Stimulated activated CD8-positive, alpha-beta memory T cell treated with anti-CD3 and anti-CD28 coated beads, Interleukin-15, amount 100 ng/mL, for 4 hours (primary cell): Measurements from ENCODE around the gene ADGRG6.

Experiments
- DNase-seq, 2 donors: peaks; one replicate each; pipeline ENCODE4 v3.0.0-alpha.2; 2020; ENCODE audit warnings: low read depth in 2 of 2

Gene ADGRG6

DNA sequence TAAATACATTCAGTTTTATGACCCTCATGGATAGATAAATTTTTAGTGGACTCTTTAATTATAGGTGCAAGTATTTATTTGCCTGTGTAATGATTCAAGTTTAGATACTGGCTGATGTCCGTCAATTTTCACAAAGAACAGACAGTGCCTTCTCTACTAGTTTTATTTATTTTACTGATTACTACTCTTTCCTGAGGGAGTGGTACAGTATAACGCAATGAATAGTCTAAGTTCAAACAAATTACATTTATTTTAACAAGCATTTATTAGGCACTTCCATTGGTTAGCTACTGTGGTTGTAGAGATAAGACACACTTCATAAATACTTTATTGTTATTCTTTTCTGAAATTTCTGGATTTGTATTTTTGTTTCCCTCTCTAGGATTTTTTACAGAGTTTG, 74.3 kb downstream of the ADGRG6 start:
- no peak for DNase-seq

DNA sequence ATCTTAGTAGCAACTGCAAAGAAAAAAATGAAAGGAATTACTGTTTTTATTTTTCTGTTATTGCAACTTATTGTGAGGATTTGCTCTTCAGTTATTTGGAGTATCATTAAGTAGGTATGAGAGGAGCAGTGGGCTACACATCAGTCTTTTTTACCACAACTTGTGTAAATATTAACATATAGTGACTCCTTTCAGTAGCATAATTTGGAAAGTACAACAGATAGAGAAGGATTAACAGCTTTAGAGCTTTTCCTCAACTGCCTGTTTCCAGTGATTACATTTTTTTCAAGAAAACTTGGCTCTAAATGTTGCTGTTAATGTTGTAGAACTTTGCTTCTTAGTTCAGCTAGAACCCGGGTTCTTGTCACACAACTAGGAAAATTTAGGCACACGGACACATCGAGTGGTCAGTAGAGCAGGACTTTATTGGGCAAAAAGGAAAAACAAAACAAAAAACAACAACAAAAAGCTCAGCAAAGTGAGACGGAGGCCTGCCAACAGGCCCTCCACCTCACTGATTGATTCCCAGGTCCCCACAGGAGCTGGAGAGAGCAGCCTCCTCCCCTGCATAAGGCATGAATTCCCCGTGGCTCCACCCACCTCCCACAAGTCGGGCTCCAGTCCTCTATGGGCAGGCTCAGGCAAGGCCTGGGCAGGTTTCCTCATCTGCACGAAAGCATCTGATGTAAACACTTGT, 75.1 kb downstream of the ADGRG6 start:
- no peak for DNase-seq

DNA sequence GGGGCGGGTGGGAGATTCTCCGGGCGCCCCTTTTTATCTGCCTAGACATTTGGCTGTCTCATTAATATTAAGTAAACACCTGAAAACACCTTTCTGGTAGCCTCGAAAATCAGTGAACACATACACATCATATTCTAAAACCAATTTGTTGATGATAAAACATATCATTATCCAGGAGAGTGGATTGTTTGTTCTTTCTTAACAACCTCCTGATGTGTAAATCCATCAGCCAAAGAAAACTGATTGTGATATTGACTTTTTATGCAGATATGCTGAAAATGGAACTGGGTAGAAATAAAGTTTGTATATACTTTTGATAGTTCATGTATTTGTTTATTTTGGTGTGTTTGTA, 75.7 kb downstream of the ADGRG6 start:
- DNase-seq, result no peak

DNA sequence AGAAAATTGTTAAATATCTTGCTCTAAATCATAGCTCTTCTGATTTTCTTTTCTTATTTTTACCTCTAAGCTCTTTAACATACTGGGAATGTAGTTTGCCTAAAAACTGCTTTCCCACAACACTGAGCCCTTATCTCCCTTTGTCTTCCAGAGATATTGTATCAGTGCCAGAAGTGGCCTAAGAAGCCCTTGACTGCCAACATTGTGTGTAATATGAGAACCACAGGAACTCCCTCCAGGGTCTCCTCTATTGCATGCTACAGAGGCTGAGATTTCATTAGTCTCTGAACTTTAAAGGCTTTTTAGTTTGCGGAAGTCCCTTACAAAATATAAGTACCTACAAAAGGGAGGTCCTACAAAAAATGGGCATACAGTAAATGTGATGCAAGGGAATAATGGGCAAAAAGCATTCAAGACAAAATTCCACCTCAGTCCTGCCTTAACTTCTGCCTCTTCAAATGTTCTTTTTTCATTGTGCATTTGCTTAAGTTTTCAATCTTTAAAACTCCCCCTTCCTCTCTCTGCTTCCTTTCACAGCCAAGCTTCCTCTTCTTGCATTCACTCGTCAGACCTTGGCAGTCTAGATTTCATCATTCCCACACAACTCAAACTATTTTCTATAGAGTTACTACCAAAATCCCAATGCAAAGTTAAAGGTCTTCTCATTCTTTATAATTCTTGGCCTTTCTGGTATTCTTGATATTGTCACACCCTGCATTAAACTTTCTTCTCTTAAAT, 76.5 kb downstream of the ADGRG6 start:
- no peak for DNase-seq

DNA sequence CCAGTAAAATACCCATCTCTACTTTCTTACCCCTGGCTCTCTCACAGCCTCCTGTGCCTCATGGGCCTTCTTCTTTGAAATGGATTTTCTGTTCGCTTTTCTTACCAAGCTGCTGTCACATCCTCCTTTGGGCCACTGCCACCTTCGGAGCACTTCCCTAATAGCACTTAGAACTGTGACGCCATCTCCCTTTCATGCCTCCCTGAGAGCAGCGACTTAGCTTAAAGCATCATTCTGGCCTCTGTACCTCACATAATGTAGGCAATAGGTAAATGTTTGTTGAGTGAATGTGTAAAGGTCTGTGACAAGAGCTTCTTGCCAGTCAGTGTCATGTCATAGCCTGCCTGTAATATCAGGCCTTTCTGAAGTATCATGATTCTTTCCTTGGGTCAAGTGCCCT, 78.8 kb downstream of the ADGRG6 start:
- DNase-seq, result no peak

DNA sequence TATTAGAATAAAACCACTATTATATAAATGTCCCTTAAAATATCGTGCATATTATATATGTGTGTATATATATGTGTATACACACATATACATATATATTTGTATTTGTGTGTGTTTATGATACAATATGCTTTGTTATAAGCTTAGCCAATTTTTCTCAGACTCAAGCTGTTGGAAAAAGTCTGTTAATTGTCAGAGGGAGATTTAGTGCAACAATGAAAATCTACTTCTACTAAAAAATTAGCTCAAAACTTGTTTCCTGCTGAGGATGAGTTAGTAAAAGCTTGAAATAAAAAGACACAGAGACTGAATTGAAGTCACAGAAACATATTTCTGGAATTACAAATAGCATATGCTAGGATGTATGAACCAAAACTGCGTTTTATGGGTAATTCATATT, 79.4 kb downstream of the ADGRG6 start:
- no peak for DNase-seq

DNA sequence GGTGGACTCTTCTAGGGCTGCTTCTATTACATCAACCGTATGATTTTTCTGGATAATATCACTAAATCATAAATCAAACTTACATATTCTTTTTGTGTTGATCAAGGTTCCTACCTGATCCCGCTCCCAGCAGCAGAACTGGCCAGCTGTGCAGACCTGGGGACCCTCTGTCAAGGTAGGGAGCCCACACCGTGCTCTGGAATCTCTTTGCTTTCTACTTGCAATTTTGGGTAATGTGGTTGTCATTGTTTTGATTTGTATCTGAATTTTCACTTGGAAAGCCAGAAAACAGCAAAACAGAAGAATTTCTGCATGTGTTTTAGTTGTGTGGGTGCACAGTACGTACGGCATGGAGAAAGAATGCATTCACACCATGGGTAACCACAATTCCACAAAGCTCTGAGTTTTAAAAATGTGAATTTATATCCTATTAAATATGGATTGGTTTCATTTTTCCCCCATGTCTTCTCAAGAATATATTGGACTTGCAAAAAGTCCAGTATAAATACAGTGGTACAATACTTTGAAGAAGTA, 80.1 kb downstream of the ADGRG6 start:
- no peak for DNase-seq

DNA sequence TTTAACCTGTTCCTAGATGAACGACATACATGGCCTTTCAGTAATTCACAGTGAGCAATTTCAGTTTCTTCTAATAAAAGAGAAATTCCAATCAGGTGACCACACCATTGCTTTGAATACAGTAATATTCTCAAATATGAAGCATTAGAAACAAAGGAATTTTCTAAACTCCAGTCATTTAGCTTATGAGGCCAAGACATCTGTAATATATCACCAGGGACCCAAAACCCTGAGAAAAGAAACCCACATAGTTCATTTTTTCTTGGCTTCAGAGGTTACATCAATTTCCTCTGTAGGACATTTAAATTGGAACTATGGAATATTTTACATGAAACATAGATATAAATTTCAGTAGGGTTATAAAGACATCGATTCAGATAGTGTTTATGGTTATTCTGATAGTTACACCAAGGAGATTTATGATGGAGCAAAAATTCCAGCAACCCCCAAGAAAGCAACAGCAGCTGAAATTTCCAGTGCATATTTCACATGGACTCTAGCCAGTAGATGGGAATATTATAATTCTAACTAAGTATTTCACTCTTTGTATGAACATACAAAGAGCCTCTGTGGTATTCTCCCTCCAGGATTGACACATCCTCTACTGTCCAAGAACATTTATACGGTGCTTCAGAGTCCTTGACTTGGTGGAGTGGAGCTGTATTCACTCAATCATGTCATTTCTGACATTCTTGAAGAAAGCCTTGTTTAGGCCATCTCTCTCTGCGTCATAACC, 82.9 kb downstream of the ADGRG6 start:
- DNase-seq, result no peak

DNA sequence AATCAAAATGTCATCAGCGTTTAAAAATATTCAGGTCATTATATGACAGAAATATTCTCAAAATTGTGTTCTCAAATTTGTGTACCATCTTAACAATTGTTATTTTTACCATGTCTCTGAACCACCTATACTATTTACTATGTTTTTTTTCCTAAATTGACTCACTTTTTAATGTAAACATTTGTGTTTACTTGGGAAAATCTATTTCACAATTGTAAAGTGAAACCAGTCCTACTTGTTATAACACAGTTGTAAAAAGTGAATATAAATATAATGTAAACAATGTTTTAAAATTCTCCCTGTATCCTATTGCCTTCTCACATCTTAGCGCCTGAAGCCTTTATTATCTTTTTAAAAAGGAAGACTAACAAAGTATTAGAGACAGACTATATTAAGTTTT, 83.5 kb downstream of the ADGRG6 start:
- no peak for DNase-seq

DNA sequence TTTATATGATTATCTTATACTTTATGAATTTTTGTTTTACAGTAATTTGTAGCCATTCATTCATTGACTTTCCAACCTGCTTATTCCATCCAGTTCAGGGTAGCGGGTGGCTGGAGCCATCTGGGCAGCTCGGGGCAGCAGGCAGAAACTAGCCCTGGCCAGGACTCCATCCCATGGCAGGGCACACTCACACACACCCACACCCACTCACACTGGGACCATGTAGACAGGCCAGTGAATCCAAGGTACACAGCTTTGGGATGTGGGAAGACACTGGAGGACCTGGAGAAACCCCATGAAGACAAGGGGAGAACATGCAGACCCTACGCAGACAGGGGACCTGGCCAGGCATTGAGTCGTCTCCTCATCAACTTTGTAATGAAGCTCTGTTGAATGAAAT, 84.8 kb downstream of the ADGRG6 start:
- DNase-seq, result no peak

DNA sequence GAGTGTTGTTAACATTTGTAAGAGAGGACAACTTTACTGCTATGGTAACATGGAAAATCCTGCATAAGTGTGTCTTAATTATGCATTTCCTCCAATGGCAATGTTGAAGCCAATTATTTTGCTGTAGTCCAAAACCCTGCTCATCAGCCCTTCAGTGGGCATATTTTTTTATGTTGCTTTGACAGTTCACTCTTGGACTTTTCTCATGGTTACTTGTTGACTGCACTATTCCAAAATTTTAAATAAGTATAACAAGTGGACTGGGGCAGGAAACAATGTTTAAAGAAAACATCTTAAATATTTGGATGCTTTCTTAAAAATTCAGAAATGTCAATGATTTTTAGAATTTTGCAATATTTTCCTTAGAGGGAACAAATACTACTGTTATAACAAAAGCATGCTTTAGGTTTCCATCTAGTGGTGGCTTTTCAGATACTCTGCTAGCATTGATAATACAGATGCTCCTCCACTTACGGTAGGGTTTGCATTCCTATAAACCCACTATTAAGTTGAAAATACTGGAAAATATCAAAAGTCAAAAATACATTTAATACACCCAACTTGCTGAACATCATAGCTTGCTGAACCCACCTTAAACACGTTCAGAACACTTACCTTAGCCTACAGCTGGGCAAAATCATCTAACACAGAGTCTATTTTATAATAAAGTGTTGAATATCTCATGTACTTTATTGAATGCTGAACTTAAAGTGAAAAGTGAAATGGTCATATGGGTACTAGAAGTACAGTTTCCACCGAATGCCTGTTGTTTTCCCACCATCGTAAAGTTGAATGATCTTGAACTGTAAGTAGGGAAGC, 86.4 kb downstream of the ADGRG6 start:
- DNase-seq, result no peak

DNA sequence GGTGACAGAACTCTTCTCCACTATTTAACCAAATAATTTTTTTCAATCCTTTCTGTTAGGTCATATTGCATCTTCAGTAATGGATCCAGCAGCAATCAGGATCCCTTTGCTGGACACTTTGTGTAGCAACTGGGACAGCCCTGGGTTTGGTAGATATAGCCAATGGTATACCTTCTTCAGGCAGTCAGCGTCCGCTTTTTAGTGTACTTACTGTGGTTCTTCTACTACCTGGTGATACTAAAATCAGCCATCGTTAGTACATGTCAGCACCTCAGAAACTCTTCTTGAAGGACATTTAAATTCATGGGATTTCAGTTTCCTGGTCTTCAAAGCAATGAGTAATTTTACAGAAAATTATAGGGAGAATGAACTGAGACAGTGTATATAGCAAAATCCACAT, 93.5 kb downstream of the ADGRG6 start:
- no peak for DNase-seq

DNA sequence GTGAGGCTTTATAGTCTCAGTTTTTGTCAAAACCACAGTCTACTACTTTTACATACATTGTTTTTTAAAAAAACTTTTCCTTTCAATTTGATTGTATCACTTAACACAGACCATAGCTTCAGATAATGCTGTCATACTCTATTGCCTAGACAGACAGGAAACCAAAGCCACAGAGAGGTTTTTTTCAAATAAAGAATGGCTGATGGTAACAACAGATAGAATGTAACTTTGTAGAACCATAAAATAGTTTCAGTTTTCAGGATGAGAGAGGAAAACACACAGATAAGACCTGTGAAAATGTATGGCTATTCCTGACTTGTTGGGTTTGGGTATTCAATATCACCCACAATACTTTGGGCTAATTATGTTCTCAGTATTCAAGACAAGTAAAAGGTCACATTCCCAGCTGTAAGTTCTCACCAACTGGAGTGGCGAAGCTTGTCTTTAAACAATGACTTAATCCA, 94.0 kb downstream of the ADGRG6 start:
- no peak for DNase-seq

DNA sequence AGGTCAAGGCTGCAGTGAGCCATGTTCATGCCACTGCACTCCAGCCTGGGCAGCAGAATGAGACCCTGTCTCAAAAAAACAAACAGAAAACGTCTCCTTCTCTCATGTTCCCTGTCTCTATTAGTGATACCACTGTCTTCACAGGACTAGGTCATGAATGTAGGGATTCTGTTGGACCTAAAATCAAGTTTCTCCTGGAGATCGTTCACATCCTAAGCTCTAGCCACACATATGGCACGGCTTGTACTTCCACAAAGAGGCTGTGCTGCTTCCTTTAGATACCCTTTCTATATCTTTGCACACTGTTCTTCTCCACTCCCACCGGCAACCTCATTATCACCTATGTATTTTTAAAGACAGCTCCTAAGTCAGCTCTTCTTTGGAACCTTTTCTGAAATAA, 96.5 kb downstream of the ADGRG6 start:
- no peak for DNase-seq

DNA sequence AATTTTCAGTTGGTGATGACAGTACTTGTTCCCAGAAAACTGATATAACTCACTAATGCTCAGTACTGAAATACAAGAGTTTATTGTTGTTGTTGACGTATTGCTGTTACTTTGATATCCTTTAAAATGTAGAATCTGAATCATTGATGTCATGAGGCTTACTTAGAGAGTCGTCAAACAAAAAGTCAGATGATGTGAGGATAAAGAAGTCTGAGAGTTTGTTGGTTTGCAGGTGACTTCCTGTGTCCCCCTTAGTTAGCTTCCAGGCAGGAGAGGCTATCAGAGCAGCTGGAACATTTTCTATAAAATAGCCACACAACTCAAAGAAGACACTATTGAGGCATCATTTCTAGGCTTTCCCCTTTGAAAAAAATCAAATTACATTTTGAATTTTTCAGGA, 97.9 kb downstream of the ADGRG6 start:
- DNase-seq, result no peak

DNA sequence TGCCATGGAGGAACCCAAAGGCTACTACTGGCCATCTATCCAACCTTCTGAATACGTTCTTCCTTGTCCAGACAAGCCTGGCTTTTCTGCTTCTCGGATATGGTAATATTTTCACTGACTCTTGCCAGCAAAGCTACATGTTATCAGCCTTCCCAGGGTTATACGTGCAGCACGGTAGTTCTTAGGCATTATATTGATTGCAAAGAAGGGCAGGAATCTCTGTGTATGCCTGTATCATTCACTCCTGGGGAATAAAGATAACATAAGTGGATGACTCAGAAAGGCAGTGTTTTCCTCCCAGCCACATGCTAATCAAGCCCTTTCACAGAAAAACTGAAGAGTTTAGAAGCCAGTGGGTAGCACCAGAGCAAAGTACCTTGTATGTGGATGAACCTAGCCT, 98.7 kb downstream of the ADGRG6 start:
- no peak for DNase-seq

DNA sequence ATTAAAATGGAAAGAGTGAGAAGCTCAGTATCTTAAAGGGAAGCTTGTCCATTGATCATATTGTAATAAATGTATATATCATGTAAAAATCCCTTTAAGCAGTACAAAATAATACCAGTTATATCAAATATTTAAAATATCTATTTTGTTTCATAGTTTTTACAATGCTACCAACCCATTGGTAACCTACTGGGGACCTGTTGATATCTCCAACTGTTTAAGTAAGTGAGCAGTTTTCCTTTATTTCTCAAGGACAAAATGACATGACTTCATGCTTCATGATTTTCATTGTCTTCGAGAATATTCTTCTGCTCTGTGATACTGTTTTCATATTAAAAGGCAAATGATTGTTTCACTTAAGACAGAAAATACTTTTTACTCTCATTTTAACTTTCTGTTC, 100.0 kb downstream of the ADGRG6 start:
- no peak for DNase-seq

DNA sequence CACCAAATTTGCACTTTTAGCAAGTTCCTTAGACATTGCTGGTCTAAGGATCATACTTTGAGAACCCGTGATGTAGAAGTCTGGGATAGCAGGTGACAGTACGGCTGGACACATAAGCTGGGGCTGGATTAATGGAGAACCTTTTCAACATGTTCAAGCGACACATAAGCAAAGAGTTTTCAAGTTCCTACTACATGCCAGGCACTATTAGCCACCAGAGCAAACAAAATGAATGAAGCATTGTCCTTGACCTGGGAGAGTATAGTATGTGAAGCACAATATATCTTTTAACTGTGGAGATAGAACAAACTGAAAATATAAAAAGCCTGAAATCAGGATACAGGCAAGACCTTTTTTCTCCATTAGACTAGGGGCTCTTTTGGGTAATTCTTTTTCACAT, 102.9 kb downstream of the ADGRG6 start:
- no peak for DNase-seq

DNA sequence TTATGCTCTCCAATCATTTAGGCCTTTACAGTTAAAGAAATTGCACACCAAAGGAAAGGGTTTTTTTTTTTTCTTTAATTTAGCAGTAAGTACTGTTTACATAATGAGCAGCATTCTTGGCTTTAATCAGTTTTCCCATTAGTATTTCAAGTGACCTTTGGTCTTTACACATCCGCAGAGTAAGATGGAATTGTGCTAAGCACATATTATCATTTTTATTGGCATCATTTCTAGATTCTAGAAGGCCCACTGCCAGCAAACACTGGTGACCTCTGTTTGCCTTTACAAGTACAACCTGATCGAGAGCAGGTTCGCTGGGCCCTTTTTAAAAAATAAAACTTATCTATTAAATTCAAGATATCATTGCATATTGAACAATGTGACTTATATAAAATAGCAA, 104.3 kb downstream of the ADGRG6 start:
- no peak for DNase-seq

DNA sequence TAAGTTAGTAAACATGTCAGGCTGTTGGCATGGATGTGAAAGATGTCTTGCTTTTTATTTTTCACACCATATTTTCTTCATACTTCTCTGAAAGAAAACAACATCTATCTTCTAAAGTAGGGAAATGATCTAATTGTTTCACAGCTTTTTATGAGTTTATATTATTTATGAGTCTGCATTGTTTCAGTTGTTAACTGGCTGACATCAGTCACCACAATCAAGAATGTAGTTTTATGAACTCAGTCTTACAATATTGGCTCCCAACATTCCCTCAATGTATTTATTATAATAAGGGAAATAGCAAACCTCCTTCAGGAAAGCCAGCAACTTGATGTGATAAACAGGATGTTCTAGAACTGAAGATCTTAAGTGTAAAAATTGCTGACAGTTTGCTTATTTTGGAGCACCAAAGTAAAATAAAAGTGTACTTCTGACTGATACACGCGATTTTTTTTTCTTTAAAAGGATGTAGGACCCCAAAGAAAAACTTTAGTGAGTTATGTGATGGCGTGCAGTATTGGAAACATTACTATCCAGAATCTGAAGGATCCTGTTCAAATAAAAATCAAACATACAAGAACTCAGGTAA, 106.0 kb downstream of the ADGRG6 start:
- no peak for DNase-seq

DNA sequence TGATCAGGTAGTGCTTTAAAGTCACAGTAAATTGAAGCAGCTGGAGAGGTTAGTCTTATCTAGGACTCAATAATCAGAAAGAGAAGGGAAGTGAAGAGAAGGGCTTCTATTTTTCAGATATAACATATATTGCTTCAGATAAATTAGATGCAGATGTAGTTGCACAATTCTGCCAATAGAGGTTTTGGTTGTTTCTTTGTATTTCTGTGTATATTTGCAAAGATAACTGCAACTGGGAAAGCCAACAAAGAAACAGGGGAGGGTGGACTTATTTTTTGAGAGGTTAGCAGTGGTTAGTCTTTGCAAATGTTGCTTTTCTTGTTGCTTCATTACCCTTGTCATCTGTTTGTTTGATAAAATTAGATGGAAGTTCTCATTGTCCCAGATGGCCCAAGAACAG, 106.6 kb downstream of the ADGRG6 start:
- DNase-seq, result no peak

DNA sequence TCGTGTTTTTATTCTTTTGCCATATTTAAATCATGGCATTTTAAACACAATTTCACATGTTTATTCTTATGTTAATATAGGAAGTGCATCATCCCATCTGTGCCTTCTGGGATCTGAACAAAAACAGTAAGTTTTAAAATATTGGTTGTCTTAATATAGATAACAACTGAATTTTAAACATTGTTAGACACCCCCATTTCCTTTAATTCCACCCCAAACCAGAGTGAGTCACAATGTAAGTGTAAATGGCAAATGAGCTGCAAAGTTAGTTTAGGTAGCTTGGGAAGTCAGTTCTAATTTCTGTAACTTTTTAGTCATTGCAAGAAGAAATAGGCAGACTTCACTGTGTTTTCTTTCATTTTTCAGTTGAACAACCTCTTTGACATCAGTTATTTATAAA, 108.0 kb downstream of the ADGRG6 start:
- no peak for DNase-seq
